HG02588 (cell line): ENCODE data around the gene GRHL1.
"Not testable (repeated sequence)": the region's sequence is repeated elsewhere in the genome, so short reads cannot be mapped to it uniquely, and the experiment has no call there.

Experiments used
- ATAC-seq: cut with Tn5 transposase; IDR thresholded peaks from one replicate; pipeline ENCODE4 v1.9.1; 2021; ENCODE audit warnings: mild to moderate bottlenecking, moderate library complexity; ENCODE audit not compliant: unreplicated experiment

Gene GRHL1

DNA sequence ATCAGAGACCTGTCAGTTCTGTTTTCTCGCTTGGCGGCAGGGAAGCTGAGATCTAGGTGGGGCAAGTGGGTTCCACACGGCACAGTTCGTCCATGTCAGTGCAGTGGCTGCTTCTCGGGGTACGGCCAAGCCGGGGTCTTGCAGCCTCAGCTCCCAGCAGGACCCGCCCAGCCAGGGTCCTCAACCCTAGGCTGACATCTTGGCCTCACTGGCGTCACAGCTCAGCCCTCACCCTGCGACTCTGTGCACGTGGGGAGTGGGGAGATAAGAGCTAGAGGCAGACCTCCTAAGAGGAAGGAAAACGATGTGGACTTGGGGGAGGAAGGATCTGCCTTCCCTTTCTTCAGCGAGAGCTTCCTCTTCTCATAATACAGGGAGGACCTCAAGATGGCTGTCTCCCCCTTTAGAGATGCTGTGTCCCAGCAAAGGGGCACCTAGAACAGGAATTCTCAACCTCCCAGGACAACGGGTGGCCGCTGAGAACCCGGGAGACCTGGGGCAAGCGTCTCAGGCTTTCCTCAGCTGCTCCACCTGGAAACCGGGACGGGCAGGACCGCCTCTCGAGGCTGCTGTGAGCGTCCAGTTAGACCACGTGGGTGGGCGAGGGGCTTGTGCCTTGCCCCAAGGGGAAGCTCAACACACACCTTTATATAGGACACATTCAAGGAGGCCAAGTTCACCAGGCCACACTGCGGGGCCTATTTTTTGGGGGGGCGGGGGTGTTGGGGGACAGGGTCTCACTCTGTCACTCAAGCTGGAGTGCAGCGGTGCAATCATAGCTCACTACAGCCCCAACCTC lies 68.3 kb downstream of the GRHL1 start:
- no peak for ATAC-seq

DNA sequence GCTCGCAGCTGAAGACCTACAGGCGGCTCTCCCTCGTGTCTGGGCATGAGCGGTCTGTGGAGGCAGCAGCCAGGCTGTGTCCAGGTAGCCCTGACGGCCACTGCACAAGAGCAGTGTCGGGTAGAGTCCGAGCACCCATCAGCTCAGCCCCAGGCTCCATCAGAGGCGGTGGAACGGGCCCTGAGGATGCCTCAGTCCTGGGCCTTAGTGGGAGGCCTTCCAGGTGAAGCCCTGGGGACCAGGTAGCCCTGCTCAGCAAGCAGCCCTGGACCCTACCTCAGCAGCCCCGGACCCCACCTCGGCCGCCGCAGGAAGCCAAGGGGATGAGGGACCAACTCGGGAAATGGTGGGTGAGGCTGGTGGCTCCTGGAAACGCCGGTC lies 70.5 kb downstream of the GRHL1 start:
- no peak for ATAC-seq

DNA sequence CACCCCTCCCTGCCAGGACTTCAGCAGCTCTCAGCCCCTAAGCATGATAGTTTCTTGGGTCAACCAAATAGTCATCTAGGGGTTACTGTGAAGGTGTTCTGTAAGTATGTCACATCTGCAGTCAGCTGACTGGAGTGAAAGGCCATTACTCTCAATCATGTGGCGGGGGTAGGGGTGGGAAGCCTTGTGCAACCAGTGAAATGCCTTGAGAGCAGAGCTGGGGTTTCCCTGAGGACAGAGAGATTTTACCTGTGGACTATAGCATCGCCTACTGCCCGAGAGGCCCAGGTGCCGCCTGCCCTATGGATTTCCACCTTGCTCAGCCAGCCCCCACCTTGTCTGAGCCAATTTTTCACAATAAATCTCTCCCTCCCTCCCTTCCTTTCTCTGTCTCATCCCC lies 71.0 kb downstream of the GRHL1 start:
- ATAC-seq, result no peak

DNA sequence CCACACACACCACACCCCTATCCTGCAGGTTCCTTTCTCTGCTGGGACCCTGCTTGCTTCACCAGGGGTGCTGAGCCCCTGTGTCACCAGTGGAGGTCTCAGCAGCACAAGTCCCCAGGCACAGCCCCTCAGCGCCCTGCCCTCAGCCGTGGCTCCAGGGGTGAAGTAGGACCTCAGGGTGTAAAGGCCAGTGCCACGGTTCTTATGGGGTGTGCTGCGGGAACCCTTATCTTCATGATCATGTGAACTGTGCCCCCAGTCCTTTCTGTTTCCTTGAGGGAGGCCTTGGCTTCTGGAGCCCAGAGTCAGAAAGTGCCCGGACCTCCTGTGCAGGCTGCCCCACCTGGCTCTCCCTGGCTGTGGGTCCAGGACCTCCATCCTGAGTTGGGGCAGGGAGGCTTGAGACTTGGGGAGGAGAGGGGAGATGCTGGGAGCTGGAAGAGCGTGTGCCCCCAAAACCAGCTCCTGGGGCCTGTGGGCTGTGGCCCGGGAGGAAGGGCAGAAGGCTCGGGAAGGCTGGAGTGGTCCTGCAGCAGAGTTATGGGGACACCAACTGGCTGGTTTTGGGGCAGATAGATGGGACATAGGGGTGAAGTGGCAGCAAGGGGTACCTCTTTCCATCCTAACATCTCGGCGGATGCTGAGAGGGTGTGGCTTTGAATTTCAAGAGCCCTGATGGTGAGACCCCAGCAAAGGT lies 71.6 kb downstream of the GRHL1 start:
- ATAC-seq, result no peak

DNA sequence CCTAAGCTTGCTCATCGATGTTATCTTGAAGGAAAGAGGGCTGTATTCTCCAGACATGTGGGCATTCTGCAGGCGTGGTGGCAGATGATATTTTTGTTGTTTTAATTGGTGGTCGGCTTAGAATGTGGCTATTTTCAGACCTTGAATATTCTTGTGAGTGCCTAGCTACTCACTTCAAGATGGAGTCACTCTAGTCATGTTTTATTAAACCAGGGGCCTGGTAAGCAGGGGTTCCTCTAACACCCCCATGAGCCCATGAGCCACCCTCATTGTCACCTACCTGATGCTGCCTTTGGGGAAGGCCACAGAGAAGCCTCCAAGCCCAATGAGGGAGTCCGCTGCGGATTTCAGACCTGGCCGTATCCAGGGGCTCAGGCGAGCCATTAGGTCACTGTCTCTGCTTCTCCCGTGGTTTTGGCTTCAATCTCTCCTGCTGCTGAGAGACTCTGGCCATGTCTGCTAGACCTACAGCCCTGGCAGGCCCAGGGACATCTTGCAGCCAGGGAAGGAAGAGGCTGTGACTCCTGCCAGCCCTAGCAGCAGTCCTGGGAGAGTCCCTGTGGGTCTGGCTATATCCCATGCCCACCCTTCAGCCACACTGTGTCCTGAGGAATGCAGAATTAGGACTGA lies 75.6 kb downstream of the GRHL1 start:
- ATAC-seq, result no peak

DNA sequence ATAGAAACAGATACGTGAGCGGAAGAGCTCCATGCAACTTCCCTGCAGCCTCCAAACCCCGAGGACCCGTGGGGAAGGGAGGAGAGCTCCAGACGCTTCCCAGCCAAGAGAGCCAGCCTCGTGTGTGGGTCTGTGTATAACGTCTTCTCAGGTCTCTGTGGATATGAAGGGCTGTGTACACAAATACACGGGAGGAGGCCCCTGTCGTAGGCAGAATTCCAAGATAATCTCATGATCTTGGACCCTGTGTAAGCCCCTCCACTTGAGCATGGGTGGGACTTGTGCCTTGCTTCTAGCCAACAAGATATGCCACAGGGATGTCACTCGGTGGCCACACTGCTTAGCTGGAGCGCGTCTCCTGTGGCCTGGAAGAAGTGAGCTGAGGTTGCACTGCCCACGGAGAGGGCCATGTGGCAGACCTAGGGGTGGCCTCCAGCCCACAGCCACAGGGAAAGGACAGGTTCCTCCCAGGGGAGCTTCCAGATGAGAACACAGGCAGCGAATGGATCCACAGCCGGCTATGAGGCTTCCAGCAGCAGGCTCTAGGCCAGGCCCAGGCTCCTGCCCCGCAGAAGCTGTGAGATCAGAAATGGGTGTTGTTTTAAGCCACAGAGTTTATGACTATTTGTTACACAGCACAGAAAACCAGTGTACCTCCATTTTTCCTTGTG lies 76.3 kb downstream of the GRHL1 start:
- ATAC-seq, result no peak

DNA sequence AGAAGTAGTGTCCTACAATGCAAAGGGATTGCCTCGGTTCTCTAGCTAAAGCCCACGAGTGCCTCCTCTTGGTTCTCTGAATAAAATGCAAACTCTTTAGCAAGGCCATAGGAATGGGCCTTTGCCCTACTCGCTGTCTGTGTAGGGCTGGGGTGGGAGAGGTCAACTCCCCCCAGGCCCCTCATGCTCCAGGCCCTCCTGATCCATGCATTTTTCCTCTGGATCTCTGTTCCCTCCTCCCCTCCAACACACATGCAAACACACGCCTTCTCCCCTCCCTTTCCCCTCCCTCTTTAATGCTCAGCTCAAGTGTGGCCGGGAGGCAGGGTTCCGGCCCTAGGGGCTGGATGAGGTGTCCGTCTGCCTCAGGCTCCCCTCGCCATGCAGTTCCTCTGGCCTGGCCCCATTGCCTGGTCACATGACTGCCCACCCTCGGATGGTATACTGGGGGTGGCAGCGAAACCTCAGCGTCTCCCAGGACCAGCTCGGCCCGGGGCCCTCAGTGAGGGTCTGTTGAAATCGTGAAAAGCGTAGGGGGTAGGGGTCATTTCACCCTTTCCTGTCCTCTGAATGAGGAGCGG lies 77.0 kb downstream of the GRHL1 start:
- ATAC-seq, result no peak

DNA sequence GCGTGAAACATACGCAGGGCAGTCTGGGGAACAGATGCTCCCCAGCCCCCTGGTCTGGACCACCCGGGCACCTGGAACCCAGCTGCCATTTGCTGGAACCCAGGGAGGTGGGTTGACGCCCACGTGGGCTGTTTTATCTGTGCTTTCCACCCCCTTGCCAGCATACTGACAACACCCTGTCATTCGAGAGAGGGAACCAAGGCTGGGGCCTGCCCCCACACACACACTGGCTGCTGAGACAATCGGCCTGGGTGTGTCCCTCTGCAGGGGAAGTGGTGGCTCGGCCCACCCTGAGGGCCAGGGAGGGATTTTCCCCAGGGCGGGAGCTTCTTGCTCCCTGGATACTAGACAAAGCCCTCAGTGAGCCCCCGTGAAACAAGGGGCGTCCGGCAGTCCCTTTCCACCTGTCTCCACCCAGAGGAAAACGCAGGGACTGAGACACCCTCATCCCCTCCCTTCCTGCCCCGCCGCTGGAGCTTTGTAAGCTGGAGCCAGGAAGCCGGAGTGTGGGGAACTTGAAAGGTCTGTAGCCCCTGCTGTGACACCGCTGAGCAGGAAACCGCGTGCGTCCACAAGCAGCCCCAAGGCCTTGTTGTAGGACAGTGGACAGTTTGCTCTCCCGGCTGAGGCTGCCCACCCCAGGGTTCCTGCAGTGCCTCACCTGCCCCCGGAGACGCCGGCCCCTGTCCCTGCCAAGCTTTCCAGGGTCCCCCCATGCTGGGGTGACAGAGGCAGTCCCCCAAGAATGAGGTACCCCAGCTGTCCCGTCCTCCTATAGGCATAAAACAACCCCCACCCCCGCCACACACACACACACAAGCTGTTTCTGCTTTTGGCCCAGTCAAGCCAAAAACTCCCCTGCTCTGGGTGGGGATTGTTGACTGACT lies 77.7 kb downstream of the GRHL1 start:
- peak; percentile 76 for ATAC-seq

DNA sequence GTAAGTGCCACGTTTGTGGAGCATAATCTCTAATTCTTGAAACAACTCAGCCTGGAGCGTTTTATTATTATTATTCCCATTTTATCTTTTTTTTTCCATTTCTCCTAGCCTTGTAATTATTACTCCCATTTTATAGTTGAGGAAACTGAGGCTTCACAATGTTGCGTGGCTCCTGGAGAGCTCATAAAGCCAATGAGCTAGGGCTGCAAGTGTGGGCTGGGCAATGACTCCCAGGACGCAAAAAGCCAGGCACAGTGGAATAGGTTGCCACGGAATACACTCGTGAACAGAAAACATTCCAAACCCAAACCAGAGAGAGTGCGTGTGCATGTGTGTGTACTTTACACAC lies 78.4 kb downstream of the GRHL1 start:
- no peak for ATAC-seq

DNA sequence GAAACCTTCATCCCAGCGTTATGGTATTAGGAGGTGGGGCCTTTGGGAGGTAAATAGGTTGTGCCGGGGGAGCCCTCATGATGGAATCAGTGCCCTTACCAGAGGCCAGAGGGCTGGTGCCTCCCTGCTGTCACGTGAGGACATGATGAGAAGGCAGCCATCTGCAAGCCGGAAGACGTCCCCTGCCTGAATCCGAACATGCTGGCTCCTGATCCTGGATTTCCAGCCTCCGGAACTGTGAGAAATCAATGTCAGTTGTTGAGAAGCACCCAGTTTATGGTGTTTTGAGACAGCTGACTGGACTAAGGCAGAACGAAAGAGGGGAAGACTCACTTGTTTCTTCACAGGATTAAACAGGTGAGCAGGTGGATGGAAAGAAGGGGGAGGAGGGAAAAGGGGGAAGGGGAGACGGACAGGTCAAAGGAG lies 78.8 kb downstream of the GRHL1 start:
- no peak for ATAC-seq

DNA sequence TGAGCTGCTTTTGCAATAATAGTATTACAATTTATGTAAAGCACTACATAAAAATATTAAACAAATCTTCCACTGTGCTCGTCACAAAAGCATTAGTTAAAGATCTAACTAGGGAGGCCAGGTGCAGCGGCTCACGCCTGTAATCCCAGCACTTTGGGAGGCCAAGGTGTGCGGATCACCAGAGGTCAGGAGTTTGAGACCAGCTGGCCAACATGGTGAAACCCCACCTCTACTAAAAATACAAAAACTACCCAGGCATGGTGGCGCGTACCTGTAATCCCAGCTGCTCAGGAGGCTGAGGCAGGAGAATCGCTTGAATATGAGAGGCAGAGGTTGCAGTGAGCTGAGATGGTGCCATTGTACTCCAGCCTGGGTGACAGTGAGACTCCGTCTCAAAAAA lies 79.3 kb downstream of the GRHL1 start:
- ATAC-seq, result not testable (repeated sequence)

DNA sequence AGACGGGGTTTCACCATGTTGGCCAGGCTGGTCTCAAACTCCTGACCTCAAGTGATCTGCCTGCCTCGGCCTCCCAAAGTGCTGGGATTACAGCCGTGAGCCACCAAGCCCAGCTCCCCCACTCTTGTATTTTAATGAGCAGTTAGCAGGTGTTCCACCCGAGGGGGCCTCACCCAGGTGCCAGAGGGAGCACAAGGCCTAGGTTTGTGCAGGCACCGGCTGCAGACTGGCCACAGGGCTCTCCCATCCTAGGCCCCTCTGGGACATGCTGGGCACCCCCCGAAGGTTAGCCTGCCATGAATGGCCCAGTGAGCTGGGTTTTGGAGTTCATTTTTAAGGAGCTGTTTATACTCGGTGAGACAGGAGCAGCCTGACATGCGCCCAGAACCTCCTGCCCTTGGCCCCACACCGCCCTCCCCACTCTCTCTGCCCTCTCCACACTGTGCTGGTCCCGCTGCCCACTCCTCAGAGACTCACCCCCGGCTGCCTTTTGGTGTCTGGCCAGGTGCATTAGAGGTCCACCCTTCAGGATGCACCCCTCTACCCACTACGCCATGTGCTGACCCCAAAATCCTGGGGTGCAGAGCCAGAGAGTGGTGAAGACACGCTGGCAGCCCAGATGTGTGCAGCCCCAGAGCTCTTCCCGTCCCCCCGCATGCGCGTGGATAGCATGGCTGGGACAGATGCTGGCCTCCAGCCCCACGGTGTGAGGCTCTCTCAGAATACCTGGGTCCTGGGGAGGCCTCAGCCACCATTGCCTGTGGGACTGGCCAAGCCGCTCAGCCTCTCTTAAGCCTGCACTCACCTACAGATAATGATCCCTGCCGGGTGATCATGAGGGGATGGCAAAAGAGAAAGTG lies 80.6 kb downstream of the GRHL1 start:
- ATAC-seq, result no peak

DNA sequence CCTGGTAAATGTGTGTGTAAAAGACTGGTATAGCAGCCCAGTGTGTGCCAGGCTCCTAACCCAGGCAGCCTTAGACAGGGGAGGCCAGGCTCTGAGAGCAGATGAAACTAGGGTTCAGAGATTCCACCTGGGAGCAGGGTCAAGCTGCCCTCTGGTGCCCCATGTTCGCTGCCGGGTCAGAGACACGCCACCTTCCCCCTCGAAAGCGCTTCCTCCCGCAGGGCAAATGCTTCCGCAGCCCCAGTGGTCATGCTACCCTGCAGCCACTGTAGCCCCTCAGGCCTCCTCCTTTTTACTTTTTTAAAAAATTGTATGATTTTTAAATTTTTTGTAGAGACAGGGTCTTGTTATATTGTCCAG lies 81.2 kb downstream of the GRHL1 start:
- no peak for ATAC-seq

DNA sequence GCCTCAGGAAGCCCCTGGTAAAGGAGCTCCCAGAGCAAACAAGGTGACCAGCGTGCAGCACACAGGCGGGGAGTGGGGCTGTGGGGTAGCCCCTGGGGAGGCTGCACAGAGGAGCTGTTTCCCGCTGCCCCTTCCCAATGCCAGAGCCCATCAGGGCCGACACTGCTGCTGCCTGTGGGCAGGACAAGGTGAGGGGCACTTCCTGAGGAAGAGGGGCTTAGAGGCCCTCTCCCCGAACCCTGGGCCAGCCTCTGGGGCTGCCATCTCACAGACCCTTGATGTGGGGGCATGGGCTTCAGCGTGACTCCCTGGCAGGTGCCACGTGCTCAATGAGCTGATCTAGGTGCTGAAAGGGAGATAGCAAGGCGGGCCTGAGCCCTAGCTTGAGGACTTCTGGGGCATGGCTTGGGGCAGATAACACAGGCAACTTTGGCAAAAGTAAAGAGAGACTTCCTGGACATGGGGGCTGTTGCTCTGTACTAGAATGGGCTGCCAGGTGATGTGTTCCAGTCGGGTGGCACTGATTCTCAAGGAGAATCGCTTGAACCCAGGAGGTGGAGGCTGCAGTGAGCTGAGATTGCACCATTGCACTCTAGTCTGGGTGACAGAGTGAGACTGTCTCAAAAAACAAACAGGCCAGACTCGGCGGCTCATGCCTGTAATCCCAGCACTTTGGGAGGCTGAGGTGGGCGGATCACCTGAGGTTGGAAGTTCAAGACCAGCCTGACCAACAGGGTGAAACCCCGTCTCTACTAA lies 81.9 kb downstream of the GRHL1 start:
- no peak for ATAC-seq

DNA sequence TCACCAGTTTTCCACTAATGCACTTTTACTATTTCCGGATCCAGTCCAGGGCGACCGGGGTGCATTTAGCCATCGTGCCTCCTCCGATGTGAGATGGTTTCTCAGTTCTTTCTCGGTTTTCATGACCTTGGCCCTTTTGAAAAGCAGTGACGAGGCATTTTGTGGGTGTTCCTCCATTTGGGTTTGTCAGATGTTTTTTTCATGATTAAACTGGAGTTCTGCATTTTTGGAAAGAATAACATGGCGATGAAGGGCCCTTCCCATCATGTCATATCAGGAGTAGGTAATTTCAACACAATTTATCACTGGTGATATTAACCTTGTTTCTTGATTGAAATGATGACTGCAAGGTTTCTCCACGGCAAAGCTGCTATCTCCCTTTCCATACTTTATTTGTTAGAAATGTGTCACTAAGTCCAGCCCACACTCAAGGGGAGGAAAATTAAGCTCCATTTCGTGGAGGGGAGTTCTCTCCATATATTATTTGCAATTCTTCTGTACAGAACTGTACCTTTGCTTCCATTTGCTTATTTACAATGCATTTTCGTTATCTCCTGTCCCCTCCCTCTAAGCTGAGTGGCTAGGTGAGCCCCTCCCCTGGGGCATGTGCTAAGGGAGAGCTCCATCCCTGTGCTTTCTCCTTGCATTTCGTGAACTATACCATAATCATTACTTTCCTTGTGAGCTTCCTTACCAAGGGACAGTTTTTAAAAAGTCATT lies 83.0 kb downstream of the GRHL1 start:
- ATAC-seq, result no peak

DNA sequence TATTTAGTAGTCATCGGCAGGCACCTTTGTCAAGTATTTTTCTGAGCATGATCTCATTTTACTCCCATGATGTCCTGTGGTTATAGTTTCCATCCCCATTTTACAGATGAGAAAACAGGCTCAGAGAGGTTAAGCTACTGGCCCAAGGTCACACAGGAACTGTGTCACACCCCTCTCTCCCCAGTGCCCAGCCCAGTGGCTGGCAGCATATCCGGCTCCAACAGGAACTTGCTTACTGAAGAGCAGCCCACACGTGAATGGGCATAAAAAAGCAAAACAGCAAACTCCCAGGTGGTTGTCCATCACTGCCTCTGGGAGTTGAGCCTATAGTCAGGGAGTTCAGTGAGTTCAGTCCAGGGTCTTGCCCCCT lies 83.5 kb downstream of the GRHL1 start:
- ATAC-seq, result no peak

DNA sequence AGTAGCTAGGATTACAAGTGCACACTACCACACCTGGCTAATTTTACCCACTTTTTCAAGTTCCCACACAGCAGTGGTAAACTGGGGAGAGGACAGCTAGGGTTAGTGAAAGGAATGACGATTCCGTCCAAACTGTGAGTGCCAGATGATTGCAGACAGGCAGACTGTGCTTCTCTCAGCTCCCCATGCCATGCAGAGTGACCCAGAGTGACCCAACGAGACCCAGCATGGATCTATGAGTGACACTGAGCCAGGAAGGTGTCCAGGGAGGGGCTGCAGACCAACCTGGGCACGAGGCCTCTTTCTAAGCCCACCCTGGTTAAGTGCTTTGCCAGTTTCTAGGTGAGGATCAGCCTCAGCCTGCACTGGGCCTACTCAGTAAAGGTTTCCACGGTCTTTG lies 84.1 kb downstream of the GRHL1 start:
- ATAC-seq, result no peak
